PC-3 (cell line): ENCODE results near the gene CSF2RB.

ENCODE experiments used
- EZH2 ChIP-seq: fragments of 300-600 bp; sonication (generic); IDR thresholded peaks from one replicate; pipeline ENCODE4 v1.6.1; 2017; ENCODE audit warnings: antibody characterized with exemption, mild to moderate bottlenecking, low read length; ENCODE audit not compliant: unreplicated experiment
- TF ChIP-seq, protein P1 (sequence below): fragments of 300-600 bp; sonication (generic); conservative IDR thresholded peaks from 2 replicates; pipeline ENCODE4 v1.5.1; 2017; ENCODE audit warnings: antibody characterized with exemption, low read depth, mild to moderate bottlenecking, low read length

DNA sequence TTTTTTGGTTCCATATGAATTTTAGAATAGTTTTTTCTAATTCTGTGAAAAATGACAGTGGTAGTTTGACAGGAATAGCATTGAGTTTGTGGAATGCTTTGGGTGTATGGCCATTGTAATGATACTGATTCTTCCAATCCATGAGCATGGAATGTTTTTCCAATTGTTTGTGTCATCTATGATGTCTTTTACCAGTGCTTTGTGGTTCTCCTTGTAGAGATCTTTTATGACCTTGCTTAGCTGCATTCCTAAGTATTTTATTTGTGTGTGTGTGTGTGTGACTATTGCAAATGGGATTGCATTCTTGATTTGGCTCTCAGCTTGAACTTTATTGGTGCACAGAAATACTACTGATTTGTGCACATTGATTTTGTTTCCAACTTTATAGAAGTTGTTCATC is 3.0 kb upstream of the CSF2RB start:
- TF ChIP-seq, protein P1, sequence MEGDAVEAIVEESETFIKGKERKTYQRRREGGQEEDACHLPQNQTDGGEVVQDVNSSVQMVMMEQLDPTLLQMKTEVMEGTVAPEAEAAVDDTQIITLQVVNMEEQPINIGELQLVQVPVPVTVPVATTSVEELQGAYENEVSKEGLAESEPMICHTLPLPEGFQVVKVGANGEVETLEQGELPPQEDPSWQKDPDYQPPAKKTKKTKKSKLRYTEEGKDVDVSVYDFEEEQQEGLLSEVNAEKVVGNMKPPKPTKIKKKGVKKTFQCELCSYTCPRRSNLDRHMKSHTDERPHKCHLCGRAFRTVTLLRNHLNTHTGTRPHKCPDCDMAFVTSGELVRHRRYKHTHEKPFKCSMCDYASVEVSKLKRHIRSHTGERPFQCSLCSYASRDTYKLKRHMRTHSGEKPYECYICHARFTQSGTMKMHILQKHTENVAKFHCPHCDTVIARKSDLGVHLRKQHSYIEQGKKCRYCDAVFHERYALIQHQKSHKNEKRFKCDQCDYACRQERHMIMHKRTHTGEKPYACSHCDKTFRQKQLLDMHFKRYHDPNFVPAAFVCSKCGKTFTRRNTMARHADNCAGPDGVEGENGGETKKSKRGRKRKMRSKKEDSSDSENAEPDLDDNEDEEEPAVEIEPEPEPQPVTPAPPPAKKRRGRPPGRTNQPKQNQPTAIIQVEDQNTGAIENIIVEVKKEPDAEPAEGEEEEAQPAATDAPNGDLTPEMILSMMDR: no peak
- no peak for TF ChIP-seq EZH2
